Ascending aorta (tissue), 2 donors: ENCODE results near the gene SPRED2. TPM values are rescaled to one million over a fixed set of nuclear protein-coding genes. Genes with fewer than 3 reads are reported as not detected.

Experiments used
- DNase-seq, 2 donors: peaks; one replicate each; pipeline ENCODE4 v3.0.0-alpha.2; 2019; ENCODE audit warnings: low spot score in 2 of 2
- H3K27ac ChIP-seq, 2 donors: fragments of 200-600 bp; sonication (generic); one replicate each; pipeline ENCODE4 v1.5.1; 2016 to 2017; ENCODE audit warnings: mild to moderate bottlenecking in 1 of 2
- H3K27me3 ChIP-seq: fragments of 200-600 bp; sonication (generic); one replicate; pipeline ENCODE4 v1.5.1; 2017
- H3K36me3 ChIP-seq, 2 donors: fragments of 200-600 bp; sonication (generic); one replicate each; pipeline ENCODE4 v1.5.1; 2016
- H3K4me1 ChIP-seq, 2 donors: fragments of 200-600 bp; sonication (generic); one replicate each; pipeline ENCODE4 v1.5.1; 2016 to 2017; ENCODE audit warnings: mild to moderate bottlenecking in 1 of 2
- H3K4me3 ChIP-seq, 2 donors: fragments of 200-600 bp; sonication (generic); one replicate each; pipeline ENCODE4 v1.5.1; 2016 to 2017; ENCODE audit warnings: mild to moderate bottlenecking in 1 of 2
- H3K9me3 ChIP-seq, 2 donors: fragments of 200-600 bp; sonication (generic); one replicate each; pipeline ENCODE4 v1.5.1; 2016
- intact Hi-C: fragments of 100-400 bp; cut with DNase I; formaldehyde crosslinking; loops from one replicate; pipeline ENCODE4 v1.15.1; 2023
- total RNA-seq: library from RNA; depleted of rRNA; stranded (reverse); fragments of >200 nt; gene quantifications from one replicate; pipeline ENCODE4 v1.1.0, GENCODE V29; 2016
- TF ChIP-seq, protein P1 (sequence below), 3 experiments: fragments of 200-600 bp in 2 of 3; fragments of 450-650 bp in 1 of 3; sonication (generic) in 2 of 3; IDR thresholded peaks; one replicate each; pipeline ENCODE4 v1.5.1; 2016 to 2019; ENCODE audit warnings: antibody characterized with exemption in 3 of 3, mild to moderate bottlenecking in 1 of 3, moderate library complexity in 1 of 3

The SPRED2 gene
- total RNA-seq, 1 donor from 2014 or later = 18.5 TPM

DNA sequence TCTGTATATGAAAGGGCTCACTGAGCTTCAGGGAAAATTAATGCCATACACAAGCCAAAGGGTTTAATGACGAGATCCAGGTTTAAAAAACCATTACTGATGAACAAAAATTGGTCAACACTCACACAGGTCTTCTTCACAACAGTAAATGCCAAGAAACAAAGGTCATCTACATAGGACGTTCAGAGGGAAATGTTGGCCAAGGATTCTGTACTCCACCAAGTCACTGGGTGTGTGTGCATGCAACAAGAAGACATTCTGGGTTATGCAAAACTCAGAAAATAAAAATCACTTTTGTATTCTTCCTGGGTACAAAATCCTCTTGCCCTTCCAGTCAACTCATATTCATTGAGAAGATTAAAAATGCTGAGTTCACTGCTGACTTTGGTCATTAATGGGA is 126.5 kb downstream of the SPRED2 start:
- Histone ChIP-seq H3K4me3 (no peak overlapping the region), H3K27ac (no peak overlapping the region), H3K27me3 (no peaks in the 10 kb centered on the region), H3K4me1 (peaks cover 9 to 14% of the 10 kb centered on the region in 2 donors), H3K9me3 (no peaks in the 10 kb centered on the region), H3K36me3 (peaks cover 0 to 5% of the 10 kb centered on the region in 2 donors)
- TF ChIP-seq, protein P1, sequence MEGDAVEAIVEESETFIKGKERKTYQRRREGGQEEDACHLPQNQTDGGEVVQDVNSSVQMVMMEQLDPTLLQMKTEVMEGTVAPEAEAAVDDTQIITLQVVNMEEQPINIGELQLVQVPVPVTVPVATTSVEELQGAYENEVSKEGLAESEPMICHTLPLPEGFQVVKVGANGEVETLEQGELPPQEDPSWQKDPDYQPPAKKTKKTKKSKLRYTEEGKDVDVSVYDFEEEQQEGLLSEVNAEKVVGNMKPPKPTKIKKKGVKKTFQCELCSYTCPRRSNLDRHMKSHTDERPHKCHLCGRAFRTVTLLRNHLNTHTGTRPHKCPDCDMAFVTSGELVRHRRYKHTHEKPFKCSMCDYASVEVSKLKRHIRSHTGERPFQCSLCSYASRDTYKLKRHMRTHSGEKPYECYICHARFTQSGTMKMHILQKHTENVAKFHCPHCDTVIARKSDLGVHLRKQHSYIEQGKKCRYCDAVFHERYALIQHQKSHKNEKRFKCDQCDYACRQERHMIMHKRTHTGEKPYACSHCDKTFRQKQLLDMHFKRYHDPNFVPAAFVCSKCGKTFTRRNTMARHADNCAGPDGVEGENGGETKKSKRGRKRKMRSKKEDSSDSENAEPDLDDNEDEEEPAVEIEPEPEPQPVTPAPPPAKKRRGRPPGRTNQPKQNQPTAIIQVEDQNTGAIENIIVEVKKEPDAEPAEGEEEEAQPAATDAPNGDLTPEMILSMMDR (IDR thresholded peaks at IDR 0.05) = no peak
- no peak for DNase-seq
- intact Hi-C loops = no loop called here

DNA sequence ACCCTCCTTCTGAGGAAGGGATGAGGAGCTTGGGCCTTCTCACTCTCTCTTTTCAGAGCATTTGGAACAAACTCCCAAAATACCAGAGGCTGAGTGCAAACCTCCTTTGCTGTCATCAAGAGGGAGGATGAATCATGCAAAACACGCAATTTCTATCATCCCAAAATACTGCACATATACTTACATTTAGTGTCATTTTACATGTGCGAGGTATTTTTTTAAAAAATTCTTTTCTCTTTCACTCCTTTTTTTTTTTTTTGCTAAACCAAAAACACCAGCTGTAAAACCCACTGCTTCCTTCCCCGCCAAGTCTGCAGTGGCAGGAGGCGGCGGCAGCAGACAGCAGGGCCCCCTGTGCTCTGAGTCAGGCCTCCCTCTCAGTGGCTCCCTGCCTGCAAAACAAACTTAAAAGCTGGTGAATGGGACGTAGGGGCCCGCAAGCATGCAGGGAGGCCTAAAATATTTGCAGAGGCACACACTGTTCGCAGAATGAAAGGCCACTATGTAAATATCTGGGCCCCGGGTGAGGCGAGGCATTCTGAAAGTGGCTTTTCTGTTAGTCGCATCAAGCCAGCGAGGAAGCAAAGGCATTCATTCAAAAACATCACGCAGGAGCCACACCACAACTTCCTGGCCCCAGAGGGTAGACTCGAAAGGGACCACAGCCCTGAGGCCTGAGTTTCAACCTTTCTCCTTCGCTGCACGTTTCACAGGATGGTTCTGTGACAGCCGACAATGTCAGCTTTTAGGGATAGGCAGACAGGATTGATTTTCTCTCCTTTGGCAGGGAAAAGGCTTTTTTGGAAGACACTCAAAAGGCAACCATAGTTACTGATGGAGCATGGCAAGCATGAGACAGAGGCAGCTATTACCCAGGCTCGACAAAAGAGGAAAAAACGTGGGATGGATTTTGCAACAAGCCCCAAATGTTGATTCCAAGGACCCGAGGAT is 131.4 kb downstream of the SPRED2 start:
- H3K27me3 ChIP-seq = no peaks in the 10 kb centered on the region
- peak in 1 of 2 donors; percentile 78 for DNase-seq
- peaks cover 16 to 27% of the 10 kb centered on the region in 2 donors for H3K4me1 ChIP-seq
- TF ChIP-seq, protein P1 (IDR thresholded peaks at IDR 0.05) = no peak
- peak overlapping the region in 1 of 2 donors; percentile 52 for H3K4me3 ChIP-seq
- H3K9me3 ChIP-seq = no peaks in the 10 kb centered on the region
- peak overlapping the region; percentile 76 to 83 for H3K27ac ChIP-seq
- no peaks in the 10 kb centered on the region for H3K36me3 ChIP-seq
- intact Hi-C loops = loop anchor here (2.0 kb wide), 2 partner anchors 74 to 132 kb away; partner anchors contain the start of genes ACTR2 and SPRED2

DNA sequence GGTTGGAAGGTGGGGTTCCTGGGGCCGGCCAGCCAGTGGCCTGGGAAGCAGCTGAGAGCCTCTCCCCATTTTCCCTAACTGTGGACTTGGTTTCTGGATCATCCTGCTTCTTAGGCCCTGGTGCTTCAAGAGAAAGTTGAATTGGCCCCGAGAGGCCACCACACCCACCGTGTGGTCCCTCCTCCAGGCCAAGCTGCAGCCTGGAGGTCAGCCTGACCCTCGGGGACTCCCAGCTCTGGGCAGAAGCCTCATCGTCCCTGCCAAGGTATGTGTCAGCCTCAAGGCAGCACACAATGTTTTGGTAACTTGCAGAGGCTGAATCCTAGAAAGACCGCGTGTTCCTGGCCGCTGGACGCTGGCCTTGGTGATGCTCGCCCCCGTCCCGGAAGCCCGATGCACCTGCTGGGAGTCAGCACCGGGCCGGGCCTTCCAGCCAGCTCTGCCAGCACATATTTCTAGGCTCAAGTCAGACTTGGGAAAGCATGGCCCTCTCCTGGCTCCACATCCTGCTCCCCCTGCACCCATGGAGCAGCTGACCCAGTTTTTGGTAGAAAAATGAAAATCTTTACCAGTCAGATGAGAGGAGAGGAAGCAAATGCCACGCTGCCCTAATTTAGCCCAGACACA is 132.2 kb downstream of the SPRED2 start:
- H3K4me1 ChIP-seq = peaks cover 16 to 27% of the 10 kb centered on the region in 2 donors
- no peaks in the 10 kb centered on the region for H3K27me3 ChIP-seq
- peak overlapping the region; percentile 76 to 83 for H3K27ac ChIP-seq
- H3K9me3 ChIP-seq = no peaks in the 10 kb centered on the region
- TF ChIP-seq, protein P1 (IDR thresholded peaks at IDR 0.05) = no peak
- intact Hi-C loops = loop anchor here (2.0 kb wide), 2 partner anchors 73 to 133 kb away; partner anchors contain the start of genes ACTR2 and SPRED2
- no peaks in the 10 kb centered on the region for H3K36me3 ChIP-seq
- H3K4me3 ChIP-seq = peak overlapping the region in 1 of 2 donors; percentile 52
- peak; percentile 27 to 91 for DNase-seq

DNA sequence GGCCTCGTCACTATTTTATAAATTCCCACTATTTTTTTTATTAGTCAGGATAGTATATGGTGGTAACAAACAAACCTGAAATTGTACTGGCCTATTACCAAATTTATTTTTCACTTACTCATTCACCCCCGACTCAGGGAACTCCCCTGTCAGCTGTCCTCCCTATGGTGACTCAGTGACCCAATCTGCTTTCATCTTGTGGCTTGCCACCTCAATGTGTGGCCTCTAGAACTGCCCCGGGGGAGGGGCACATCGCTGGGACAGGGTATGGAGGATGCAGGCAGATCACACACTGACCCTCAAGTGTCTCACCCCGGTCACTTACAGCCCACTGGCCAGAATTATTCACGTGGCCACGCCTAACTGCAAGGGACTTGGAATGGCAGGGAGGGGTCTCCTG is 133.2 kb downstream of the SPRED2 start:
- intact Hi-C loops = no loop called here
- Histone ChIP-seq H3K36me3 (no peaks in the 10 kb centered on the region), H3K4me3 (no peak overlapping the region), H3K27ac (peak overlapping the region; percentile 76 to 83), H3K4me1 (peaks cover 16 to 27% of the 10 kb centered on the region in 2 donors), H3K9me3 (no peaks in the 10 kb centered on the region), H3K27me3 (no peaks in the 10 kb centered on the region)
- TF ChIP-seq, protein P1 (IDR thresholded peaks at IDR 0.05) = no peak
- DNase-seq = no peak

DNA sequence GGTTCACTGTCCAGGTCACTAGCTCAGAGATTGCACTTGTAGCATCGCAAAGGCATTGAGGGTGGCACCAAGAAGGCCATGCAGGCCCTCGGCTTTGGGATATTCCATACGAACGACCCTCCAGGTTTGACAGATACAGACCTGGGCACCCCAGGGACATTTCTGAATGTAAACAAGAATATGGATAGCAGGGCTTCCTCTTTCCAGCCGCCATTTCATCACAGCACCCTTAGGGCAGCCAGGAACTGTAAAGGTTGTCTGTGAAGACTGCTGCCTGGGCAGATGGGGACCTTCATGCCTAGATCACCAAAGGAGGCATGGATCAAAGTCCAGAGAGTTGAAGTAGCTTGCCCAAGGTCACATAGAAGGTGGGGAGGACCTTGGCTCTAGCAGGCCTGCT is 134.3 kb downstream of the SPRED2 start:
- Histone ChIP-seq H3K9me3 (no peaks in the 10 kb centered on the region), H3K27me3 (no peaks in the 10 kb centered on the region), H3K4me1 (peaks cover 16 to 27% of the 10 kb centered on the region in 2 donors), H3K36me3 (no peaks in the 10 kb centered on the region), H3K4me3 (no peak overlapping the region), H3K27ac (no peak overlapping the region)
- DNase-seq = no peak
- TF ChIP-seq, protein P1 (IDR thresholded peaks at IDR 0.05) = no peak
- intact Hi-C loops = no loop called here
